ENCODE results near the gene ABHD16B. TPM values are rescaled to one million over a fixed set of nuclear protein-coding genes. Genes with fewer than 3 reads are reported as not detected.
A peak's percentile ranks its signal among the peaks of the same experiment; 100 is the strongest.

Gene ABHD16B
- total RNA-seq, 3 donors from 2014 or later (not counting 1 experiment from before 2014, with no cell fraction given) = not detected

DNA sequence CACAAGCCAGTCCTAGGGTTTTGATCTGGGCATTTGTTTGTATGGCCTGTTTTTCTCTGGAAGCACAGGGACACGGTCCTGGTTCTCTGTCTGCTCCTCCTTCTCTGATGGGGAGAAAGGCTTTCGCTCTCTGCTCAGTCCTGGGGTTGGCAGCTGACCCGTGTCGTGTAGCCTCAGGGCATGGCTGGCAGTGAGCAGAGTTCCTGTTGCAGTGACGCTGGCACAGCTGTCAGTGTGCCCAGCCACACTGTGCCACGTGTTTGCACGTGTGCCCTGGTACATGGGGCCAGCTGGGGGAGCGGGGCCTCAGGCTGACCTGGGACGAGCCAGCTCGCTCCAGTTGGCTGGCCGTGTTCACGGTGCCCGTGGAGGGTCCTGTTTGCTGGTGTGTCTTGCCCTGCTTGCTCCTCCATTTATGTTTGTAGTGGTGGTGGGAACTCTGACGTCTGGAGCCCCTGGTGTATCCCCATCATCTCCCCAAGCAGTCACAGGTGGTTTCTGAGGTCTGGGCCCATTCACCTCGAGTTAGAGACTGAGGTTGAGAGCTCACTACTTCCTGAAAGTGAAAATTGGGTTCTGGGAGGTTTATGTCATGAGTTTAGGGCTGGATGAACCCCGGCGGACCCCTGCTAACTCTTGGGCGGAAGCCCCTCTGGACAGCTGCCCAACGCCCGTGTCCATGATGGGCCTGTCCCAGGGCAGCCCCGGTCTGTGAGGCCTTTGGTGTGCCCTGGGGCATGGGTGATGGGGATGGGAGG is 23.4 kb downstream of the ABHD16B start:
- H3K4me3 Mint-ChIP-seq = no peak overlapping the region
- H3K36me3 ChIP-seq (ENCODE audit: control insufficient read depth, insufficient read depth, low read length) = peaks cover 47% of the 10 kb centered on the region
- no peak for DNase-seq
- peak in 2 of 3 donors; percentile 58 to 71 for ATAC-seq
- H3K4me3 ChIP-seq (ENCODE audit: low read length) = no peak overlapping the region
- no peaks in the 10 kb centered on the region for H3K36me3 Mint-ChIP-seq
- no peak overlapping the region for H3K27ac ChIP-seq (ENCODE audit: low read length)
- WGBS (ENCODE audit: insufficient coverage) = 83% methylated on average over 20 of the region's 21 CpGs
- H3K27ac Mint-ChIP-seq = peak overlapping the region in 1 of 2 donors; percentile 45
- H3K27me3 ChIP-seq (ENCODE audit: control insufficient read depth, insufficient read depth, low read length) = no peaks in the 10 kb centered on the region
- no peaks in the 10 kb centered on the region for H3K27me3 Mint-ChIP-seq (ENCODE audit: low read depth in 2 of 2)
- peaks cover 4 to 12% of the 10 kb centered on the region in 2 donors for H3K4me1 Mint-ChIP-seq
- TF ChIP-seq, protein P1, sequence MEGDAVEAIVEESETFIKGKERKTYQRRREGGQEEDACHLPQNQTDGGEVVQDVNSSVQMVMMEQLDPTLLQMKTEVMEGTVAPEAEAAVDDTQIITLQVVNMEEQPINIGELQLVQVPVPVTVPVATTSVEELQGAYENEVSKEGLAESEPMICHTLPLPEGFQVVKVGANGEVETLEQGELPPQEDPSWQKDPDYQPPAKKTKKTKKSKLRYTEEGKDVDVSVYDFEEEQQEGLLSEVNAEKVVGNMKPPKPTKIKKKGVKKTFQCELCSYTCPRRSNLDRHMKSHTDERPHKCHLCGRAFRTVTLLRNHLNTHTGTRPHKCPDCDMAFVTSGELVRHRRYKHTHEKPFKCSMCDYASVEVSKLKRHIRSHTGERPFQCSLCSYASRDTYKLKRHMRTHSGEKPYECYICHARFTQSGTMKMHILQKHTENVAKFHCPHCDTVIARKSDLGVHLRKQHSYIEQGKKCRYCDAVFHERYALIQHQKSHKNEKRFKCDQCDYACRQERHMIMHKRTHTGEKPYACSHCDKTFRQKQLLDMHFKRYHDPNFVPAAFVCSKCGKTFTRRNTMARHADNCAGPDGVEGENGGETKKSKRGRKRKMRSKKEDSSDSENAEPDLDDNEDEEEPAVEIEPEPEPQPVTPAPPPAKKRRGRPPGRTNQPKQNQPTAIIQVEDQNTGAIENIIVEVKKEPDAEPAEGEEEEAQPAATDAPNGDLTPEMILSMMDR (IDR thresholded peaks at IDR 0.05) = no peak
- H3K9me3 Mint-ChIP-seq = no peaks in the 10 kb centered on the region
- intact Hi-C loops (cut with micrococcal nuclease) = no loop called here
- H3K4me1 ChIP-seq (ENCODE audit: control insufficient read depth, insufficient read depth, low read length) = peaks cover 13% of the 10 kb centered on the region
- no peaks in the 10 kb centered on the region for H3K9me3 ChIP-seq (ENCODE audit: control insufficient read depth, insufficient read depth, low read length)

DNA sequence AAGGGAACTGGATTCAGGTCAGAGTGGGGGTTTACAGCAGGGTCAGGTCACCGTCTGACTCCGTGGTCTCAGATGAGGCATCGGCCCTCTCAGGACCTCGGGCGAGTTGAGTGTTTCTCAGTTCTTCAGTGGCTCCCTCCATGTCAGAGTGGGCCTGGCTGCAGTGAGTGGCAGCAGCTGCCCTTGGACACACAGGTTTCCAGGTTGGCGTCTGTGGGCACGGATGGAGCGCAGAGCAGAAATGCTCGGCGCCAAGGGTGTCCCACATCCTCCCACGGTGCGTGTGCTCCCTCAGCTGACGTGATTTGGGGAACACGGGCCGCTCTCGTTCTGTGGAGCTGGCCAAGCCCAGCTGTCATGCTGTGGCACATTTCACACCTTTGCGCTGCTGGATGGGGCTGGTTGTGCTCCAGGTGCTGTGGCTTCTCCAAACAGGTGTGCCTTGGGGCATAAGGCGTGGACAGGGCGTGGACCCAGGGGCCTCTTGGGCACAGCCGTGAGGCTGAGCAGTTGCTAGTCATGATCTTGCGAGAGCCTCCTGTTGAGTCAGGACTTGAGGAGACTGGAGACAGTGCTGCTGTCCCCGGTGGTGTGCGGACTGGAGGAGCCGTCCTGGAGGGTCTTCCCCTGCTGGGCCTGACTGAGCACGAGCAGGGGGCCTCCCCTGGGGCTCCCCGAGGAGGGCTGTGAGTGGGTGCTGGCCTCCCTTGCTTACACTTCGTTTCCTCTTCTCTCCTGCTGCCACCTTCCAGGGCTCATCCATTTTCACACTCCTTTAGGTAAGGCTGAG is 24.2 kb downstream of the ABHD16B start:
- no peaks in the 10 kb centered on the region for H3K27me3 Mint-ChIP-seq (ENCODE audit: low read depth in 2 of 2)
- no peaks in the 10 kb centered on the region for H3K27me3 ChIP-seq (ENCODE audit: control insufficient read depth, insufficient read depth, low read length)
- intact Hi-C loops (cut with micrococcal nuclease) = no loop called here
- TF ChIP-seq, protein P1 (IDR thresholded peaks at IDR 0.05) = no peak
- no peak overlapping the region for H3K4me3 Mint-ChIP-seq
- no peak for ATAC-seq
- WGBS (ENCODE audit: insufficient coverage) = 89% methylated on average over 27 of the region's 27 CpGs
- no peak overlapping the region for H3K27ac ChIP-seq (ENCODE audit: low read length)
- H3K4me1 Mint-ChIP-seq = peaks cover 4 to 12% of the 10 kb centered on the region in 2 donors
- peaks cover 54% of the 10 kb centered on the region for H3K36me3 ChIP-seq (ENCODE audit: control insufficient read depth, insufficient read depth, low read length)
- no peak for DNase-seq
- peak overlapping the region in 1 of 2 donors; percentile 45 for H3K27ac Mint-ChIP-seq
- no peak overlapping the region for H3K4me3 ChIP-seq (ENCODE audit: low read length)
- H3K9me3 Mint-ChIP-seq = no peaks in the 10 kb centered on the region
- peaks cover 13% of the 10 kb centered on the region for H3K4me1 ChIP-seq (ENCODE audit: control insufficient read depth, insufficient read depth, low read length)
- H3K36me3 Mint-ChIP-seq = no peaks in the 10 kb centered on the region
- H3K9me3 ChIP-seq (ENCODE audit: control insufficient read depth, insufficient read depth, low read length) = no peaks in the 10 kb centered on the region

DNA sequence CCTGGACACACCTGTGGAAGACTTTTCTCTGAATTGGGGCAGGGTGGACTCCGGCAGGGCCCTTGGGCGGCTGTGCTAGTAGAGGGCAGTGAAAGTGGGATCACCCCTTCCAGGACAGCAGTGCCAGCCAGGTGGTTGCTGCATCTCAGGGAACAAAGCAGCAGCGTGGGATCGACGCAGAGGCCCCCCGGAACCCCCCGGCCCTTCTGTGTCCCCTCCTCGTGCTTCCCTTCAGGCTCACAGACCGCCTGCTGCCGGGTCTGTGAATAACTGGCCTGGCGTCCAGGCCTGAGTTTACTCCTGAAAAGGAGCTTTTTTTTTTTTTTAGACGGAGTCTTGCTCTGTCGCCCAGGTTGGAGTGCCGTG is 24.7 kb downstream of the ABHD16B start:
- Histone ChIP-seq H3K27me3 (ENCODE audit: control insufficient read depth, insufficient read depth, low read length) (no peaks in the 10 kb centered on the region), H3K9me3 (ENCODE audit: control insufficient read depth, insufficient read depth, low read length) (no peaks in the 10 kb centered on the region), H3K27ac (ENCODE audit: low read length) (no peak overlapping the region), H3K4me3 (ENCODE audit: low read length) (no peak overlapping the region), H3K4me1 (ENCODE audit: control insufficient read depth, insufficient read depth, low read length) (peaks cover 13% of the 10 kb centered on the region), H3K36me3 (ENCODE audit: control insufficient read depth, insufficient read depth, low read length) (peaks cover 59% of the 10 kb centered on the region)
- H3K27ac Mint-ChIP-seq = no peak overlapping the region
- H3K4me3 Mint-ChIP-seq = no peak overlapping the region
- intact Hi-C loops (cut with micrococcal nuclease) = no loop called here
- no peaks in the 10 kb centered on the region for H3K9me3 Mint-ChIP-seq
- DNase-seq = no peak
- H3K4me1 Mint-ChIP-seq = peaks cover 4 to 12% of the 10 kb centered on the region in 2 donors
- H3K36me3 Mint-ChIP-seq = no peaks in the 10 kb centered on the region
- no peak for ATAC-seq
- TF ChIP-seq, protein P1 (IDR thresholded peaks at IDR 0.05) = no peak
- H3K27me3 Mint-ChIP-seq (ENCODE audit: low read depth in 2 of 2) = no peaks in the 10 kb centered on the region
- 99% methylated on average over 11 of the region's 14 CpGs for WGBS (ENCODE audit: insufficient coverage)
